Measurements from ENCODE around the gene IFNAR1.
"Not testable (repeated sequence)": the region's sequence is repeated elsewhere in the genome, so short reads cannot be mapped to it uniquely, and the experiment has no call there.

The IFNAR1 gene

GRCh38 chr21:33379934-33380333 lies 55.2 kb downstream of the IFNAR1 start:
- not testable (repeated sequence) for DNase-seq

- peak; percentile 92 for DNase-seq
Observed at GRCh38 chr21:33380483-33380998, 55.8 kb downstream of the IFNAR1 start.

GRCh38 chr21:33381381-33381780 lies 56.6 kb downstream of the IFNAR1 start:
- not testable (repeated sequence) for DNase-seq

GRCh38 chr21:33383056-33383888 lies 58.5 kb downstream of the IFNAR1 start:
- DNase-seq: peak; percentile 72

- DNase-seq: peak; percentile 8
Observed at GRCh38 chr21:33384841-33385331, 60.1 kb downstream of the IFNAR1 start.

GRCh38 chr21:33386222-33386784 lies 61.5 kb downstream of the IFNAR1 start:
- no peak for DNase-seq

GRCh38 chr21:33387294-33387693 lies 62.5 kb downstream of the IFNAR1 start:
- DNase-seq: no peak

- DNase-seq: no peak
Observed at GRCh38 chr21:33388188-33388587, 63.4 kb downstream of the IFNAR1 start.

- no peak for DNase-seq
Observed at GRCh38 chr21:33390479-33390878, 65.7 kb downstream of the IFNAR1 start.

GRCh38 chr21:33391656-33392055 lies 66.9 kb downstream of the IFNAR1 start:
- no peak for DNase-seq

GRCh38 chr21:33392284-33392985 lies 67.7 kb downstream of the IFNAR1 start:
- DNase-seq: no peak

GRCh38 chr21:33393348-33393747 lies 68.6 kb downstream of the IFNAR1 start:
- no peak for DNase-seq

GRCh38 chr21:33394260-33394659 lies 69.5 kb downstream of the IFNAR1 start:
- DNase-seq: no peak

- DNase-seq: no peak
Observed at GRCh38 chr21:33395891-33396331, 71.1 kb downstream of the IFNAR1 start.

- DNase-seq: no peak
Observed at GRCh38 chr21:33396436-33396835, 71.7 kb downstream of the IFNAR1 start.

GRCh38 chr21:33396951-33397350 lies 72.2 kb downstream of the IFNAR1 start:
- no peak for DNase-seq

GRCh38 chr21:33397717-33398116 lies 72.9 kb downstream of the IFNAR1 start:
- DNase-seq: no peak

GRCh38 chr21:33398361-33398760 lies 73.6 kb downstream of the IFNAR1 start:
- DNase-seq: no peak

GRCh38 chr21:33401630-33401992 lies 76.8 kb downstream of the IFNAR1 start:
- no peak for DNase-seq

- peak; percentile 9 for DNase-seq
Observed at GRCh38 chr21:33402001-33402979, 77.5 kb downstream of the IFNAR1 start.

GRCh38 chr21:33403128-33403785 lies 78.5 kb downstream of the IFNAR1 start, which contains the start of gene IFNGR2:
IFNGR2 (plus strand) TSS chr21:33403413; CDS start chr21:33403544, 131 bp downstream.
- peak; percentile 32 for DNase-seq
